Fibroblast of skin of scalp (primary cell): Measurements from ENCODE around the gene GP1BA. TPM values are rescaled to one million over a fixed set of nuclear protein-coding genes. Genes with fewer than 3 reads are reported as not detected.

ENCODE experiments used
- DNase-seq: peaks from one replicate; pipeline ENCODE4 v3.0.0-alpha.2; 2013
- polyA plus RNA-seq, 2 experiments: library from polyadenylated mRNA; unstranded; fragments of 120-200 nt; gene quantifications; one replicate each; pipeline ENCODE4 v1.2.1, GENCODE V29; 2013; ENCODE audit not compliant: insufficient read length in 2 of 2

GP1BA gene
- polyA plus RNA-seq (2013, experiment 1 of 2; ENCODE audit: insufficient read length) = 0.59 TPM
- polyA plus RNA-seq (2013, experiment 2 of 2; ENCODE audit: insufficient read length) = 0.57 TPM

DNA sequence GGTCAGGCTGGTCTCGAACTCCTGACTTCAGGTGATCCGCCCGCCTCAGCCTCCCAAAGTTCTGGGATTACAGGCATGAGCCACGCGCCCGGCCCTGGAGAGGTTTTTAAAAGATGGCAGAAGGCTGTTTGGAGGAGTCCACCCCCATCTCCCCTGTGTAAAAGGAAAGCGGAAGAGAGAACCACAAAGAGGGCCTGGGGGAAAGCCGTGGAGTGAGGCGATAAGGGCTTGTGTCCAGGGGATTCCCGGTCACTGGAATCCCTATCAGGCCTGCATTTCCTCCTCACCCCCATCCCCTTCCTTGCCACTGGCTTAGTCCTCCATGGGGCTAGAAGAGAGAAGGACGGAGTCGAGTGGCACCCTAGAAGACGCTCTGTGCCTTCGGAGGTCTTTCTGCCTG is at the start of gene GP1BA:
Gene GP1BA, plus strand, starts transcription at position 315 of the 400 bp plus-strand sequence. CDS start 328 bp downstream, outside the sequence.
- DNase-seq = no peak

GRCh38 chr17:4884489-4884888 is 47.6 kb upstream of the GP1BA start:
- no peak for DNase-seq

GRCh38 chr17:4886830-4887229 is 45.2 kb upstream of the GP1BA start:
- DNase-seq = no peak

DNA sequence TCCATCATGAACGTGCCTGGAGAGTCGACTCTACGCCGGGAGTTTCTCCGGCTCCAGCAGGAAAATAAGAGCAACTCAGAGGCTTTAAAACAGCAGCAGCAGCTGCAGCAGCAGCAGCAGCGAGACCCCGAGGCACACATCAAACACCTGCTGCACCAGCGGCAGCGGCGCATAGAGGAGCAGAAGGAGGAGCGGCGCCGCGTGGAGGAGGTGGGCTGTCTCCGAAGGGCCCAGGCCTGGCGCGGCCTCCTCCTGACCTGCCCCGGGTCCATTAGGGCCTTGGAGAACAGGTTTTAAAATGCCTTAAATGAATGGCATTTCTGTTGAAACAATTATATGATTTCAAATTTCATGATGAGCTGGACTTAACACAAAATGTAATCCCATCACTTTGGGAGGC is 44.5 kb upstream of the GP1BA start:
- DNase-seq = no peak

- no peak for DNase-seq
Measured at GRCh38 chr17:4891411-4892410, 40.4 kb upstream of the GP1BA start.

DNA sequence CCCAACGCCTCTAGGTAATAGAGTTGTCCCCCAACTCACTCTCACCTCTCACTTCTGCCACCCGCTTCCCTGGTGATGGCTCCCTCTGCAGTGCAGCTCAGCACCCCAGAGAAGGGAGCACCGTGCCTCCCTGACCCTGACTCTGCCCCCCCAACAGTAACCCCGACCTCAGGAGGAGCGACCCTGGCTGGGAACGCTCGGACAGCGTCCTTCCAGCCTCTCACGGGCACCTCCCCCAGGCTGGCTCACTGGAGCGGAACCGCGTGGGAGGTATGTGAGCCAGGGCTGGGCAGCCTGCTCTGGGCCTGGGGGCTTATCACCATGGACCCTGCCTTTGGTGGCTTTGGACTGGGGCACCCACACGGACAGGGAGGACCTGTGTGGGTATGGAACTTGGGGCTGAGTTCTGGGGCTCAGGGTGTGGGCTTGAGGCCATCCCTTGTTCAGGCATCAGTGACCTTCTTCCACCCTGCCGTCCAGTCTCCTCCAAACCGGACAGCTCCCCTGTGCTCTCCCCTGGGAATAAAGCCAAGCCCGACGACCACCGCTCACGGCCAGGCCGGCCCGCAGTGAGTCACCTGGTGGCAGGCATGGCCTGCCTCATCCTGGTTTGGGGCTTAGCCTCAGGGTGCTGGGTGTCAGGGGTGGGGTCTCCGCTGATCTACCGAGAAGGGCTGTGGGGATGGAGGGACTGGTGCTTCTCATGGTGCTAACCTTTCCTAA is 39.4 kb upstream of the GP1BA start:
- DNase-seq = no peak

DNA sequence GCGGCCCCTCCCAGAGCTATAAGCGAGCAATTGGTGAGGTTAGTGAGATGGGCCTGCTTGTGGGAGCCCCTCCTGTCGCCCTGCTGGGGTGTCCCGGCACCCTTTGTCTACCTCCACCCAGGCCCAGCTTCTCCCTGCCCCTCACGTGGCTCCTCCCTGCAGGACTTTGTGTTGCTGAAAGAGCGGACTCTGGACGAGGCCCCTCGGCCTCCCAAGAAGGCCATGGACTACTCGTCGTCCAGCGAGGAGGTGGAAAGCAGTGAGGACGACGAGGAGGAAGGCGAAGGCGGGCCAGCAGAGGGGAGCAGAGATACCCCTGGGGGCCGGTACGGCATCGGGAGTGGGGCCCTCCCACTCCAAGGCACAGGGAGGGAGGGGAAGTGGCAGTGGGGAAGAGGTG is 38.8 kb upstream of the GP1BA start:
- no peak for DNase-seq

GRCh38 chr17:4893721-4894560 is 38.1 kb upstream of the GP1BA start:
- no peak for DNase-seq

GRCh38 chr17:4895121-4895520 is 37.0 kb upstream of the GP1BA start:
- DNase-seq = no peak

- DNase-seq = no peak
Measured at GRCh38 chr17:4895657-4896331, 36.3 kb upstream of the GP1BA start.

GRCh38 chr17:4896332-4897197 is 35.5 kb upstream of the GP1BA start:
- no peak for DNase-seq

DNA sequence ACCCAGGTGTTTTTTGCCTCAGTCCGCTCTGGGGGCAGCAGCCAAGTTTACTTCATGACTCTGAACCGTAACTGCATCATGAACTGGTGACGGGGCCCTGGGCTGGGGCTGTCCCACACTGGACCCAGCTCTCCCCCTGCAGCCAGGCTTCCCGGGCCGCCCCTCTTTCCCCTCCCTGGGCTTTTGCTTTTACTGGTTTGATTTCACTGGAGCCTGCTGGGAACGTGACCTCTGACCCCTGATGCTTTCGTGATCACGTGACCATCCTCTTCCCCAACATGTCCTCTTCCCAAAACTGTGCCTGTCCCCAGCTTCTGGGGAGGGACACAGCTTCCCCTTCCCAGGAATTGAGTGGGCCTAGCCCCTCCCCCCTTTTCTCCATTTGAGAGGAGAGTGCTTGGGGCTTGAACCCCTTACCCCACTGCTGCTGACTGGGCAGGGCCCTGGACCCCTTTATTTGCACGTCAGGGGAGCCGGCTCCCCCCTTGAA is 34.8 kb upstream of the GP1BA start:
- no peak for DNase-seq

DNA sequence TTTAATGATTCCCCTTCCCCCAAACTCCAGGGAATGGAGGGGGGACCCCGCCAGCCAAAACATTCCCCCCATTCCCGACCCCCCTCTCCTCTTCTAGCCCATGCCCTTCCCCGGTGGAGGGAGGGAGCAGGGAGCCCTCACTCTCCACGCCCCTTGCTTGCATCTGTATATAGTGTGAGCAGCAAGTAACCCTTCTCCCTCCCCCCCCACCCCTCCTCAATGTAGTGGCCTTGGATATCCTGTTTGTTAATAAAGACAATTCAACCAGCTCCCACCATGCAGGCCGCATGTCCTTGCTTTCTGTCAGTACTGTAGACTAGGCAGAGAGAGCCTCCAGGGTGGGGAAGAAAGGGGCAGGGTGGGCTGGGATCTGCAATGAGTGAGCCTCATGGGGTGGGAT is 34.3 kb upstream of the GP1BA start:
- no peak for DNase-seq

DNA sequence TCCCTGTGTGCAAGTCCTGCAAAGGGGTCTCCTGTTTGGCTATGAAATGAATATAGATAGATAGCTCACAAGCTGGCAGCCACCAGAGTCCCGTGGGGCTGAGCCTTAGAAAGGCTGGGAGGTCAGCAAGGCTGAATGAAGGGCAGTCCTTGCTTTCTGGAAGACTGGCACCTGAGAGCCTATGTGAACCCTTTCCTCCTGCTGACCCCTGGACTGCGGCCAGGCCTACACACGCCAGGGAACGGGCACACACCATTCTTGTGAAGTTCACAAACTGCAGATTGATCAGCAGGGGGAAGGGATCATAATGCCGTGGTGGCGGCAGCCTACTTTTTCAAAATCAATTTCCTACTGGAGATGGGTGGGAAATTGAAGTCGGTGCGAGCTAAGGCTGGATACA is 33.7 kb upstream of the GP1BA start:
- no peak for DNase-seq

GRCh38 chr17:4898927-4899326 is 33.1 kb upstream of the GP1BA start:
- no peak for DNase-seq

DNA sequence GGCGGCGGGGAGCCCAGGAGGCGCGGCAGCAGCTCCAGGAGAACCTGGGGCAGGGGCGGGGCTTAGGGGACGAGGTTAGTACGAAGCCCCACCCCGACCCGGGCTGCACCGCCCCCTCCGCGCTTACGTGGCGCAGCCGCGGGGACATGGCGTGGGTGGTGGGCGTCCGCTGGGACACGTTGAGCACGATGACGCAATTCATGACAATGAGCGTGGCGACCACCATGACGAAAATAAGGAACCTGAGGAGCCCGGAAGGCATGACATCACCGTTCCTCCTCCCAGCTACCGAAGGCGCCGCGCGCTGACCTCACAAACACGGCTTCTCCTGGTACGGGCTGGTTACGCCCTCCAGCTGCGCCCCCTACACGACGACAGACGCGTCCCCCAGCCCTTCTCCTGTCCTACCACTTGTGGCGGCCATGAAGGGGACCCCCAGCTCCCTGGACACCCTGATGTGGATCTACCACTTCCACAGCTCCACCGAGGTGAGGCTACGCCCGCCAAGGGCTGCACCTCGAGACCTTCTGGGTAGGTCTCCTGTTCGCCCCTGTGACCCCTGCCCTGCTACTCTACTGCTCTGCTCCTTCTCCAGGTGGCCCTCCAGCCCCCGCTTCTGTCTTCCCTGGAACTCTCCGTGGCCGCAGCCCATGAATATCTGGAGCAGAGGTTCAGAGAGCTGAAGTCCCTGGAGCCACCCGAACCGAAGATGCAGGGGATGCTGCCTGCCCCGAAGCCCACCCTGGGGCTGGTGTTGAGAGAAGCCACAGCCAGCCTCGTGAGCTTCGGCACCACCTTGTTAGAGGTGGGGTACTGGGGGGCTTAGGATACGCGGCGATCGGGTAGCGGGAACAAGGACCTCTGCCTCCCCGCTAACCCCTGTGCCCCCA is 32.5 kb upstream of the GP1BA start, which contains the start of gene C17orf107:
Gene C17orf107, plus strand, starts transcription at position 196 of the 890 bp plus-strand sequence. Its CDS starts 227 bp downstream, at position 423.
- peak; percentile 72 for DNase-seq

- DNase-seq = peak; percentile 24
Measured at GRCh38 chr17:4900231-4901107, 31.6 kb upstream of the GP1BA start.

DNA sequence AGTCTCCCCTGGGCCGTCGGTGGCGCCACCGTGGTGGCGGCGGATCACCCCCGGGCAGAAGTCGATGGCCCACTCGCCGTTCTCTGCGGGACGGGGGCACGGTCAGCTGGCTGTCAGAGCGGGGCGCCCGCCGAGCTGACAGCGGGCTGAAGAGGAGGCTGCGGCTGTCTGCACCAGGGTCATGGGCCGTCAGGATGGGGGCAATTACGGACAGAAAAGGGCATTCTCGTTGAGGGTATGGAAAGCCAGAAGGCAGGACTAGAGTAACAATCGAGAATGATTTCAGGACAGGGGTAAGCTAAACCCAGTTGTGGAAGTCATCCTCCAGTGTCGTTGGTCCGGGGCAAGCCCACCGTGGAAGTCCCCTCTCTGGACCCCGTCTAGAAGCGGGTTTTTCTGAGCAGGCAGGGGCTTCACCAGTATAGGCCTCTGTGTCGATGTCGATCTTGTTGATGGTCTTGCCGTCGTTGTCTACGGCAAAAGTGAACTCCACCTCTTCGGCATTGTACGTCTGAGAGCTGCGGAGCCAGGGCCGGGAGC is 30.9 kb upstream of the GP1BA start:
- no peak for DNase-seq
